ENCODE results near the gene SPECC1.
"Not testable (repeated sequence)": the region's sequence is repeated elsewhere in the genome, so short reads cannot be mapped to it uniquely, and the experiment has no call there.

SPECC1 gene

DNA sequence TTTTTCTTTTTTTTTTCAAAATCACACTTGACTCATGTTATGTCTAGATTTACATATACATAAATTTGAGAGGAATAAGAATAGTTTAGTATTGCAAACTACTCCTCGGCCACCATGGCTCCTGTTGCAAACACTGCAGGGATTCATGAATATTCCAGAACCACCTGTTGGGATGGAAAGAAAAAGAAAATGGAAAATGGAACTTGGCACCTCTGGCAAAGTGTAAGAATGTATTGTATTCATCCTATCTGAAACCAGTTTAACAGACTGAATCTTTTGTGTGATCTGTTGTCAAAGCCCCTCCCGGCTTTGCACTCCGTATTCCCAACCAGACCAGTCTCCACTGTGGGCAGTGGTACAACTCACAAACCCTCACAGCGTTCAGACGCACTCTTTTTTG, 124.4 kb downstream of the SPECC1 start:
- DNase-seq = no peak

- no peak for DNase-seq
These were observed 132.2 kb downstream of the SPECC1 start for GRCh38 chr17:20141198-20141972.

DNA sequence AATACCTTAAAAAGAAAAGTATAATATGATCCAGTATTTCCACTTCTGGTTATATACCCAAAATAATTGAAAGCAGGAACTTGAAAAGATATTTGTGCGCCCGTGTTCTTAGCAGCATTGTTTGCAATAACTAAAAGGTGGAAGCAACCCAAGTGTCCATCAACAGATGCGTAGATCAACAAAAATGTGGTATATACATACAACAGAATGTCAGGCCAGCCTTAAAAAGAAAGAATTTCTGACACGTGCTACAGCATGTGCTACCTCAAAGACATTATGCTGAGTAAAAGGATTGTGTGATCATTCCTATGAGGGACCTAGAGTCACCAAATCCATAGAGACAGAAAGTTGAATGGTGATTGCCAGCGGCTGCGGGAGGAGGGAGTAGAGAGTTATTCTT, 133.1 kb downstream of the SPECC1 start:
- no peak for DNase-seq

- no peak for DNase-seq
These were observed 134.6 kb downstream of the SPECC1 start for GRCh38 chr17:20143740-20144139.

DNA sequence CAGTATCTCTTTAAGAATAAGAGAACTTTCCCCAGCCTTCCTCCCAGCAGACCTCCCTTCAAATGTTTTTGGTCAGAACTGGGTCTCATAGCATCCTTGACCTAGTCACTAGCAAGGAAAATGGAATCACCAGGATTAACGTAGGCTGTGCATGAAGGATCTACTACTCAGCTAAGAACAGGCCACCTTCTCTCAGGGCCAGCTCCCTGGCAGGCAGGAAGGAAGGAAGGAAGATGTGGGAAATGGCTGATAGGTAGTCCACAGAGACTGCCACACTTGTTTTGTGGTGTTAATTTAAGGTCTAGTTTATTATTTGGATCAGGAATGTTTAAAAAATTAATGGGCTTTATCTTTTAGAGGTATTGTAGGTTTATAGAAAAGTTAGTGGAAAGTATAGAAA, 136.4 kb downstream of the SPECC1 start:
- DNase-seq = no peak

DNA sequence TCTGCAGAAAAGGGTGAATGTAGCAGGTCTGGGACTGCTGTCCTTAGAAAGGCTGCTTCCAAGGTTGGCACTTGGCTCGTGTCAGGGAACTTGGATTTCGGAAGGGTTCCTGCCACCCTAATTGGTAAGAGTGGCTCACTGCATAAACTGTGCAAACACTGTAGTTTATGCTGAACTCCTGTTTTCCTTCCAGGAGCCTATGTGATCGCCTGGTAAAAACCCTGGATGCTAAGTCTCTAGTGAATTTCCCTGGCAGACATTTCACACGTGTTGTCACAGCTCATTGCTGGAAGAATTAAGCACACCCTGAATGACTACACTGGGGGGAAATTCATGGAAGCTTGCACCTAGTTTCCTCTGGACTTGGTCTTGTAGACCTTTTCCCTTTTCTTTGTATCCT, 140.1 kb downstream of the SPECC1 start:
- DNase-seq = no peak

DNA sequence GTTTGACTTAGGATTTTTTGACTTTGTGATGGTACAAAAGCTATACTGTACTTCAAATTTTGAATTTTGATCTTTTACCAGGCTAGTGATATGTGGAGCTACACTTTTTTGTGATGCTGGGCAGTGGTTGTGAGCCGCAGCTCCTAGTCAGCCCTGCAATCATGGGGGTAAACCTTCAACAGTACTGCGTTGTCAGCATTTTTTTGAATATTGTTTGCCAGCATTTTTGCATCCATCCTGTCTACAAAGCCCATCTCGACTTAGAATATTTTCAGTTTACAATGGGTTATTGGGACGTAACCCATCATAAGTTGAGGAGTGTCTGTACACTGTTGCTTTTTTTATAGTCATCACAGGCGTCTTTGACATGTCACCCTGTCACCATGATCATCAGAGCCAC, 142.0 kb downstream of the SPECC1 start:
- no peak for DNase-seq

- DNase-seq = no peak
These were observed 144.1 kb downstream of the SPECC1 start for GRCh38 chr17:20153231-20153630.

GRCh38 chr17:20154286-20155000, 145.3 kb downstream of the SPECC1 start:
- DNase-seq = no peak

- no peak for DNase-seq
These were observed 146.4 kb downstream of the SPECC1 start for GRCh38 chr17:20155258-20156195.

- DNase-seq = no peak
These were observed 147.2 kb downstream of the SPECC1 start for GRCh38 chr17:20156196-20157000.

GRCh38 chr17:20157001-20157310, 147.8 kb downstream of the SPECC1 start:
- DNase-seq = no peak

GRCh38 chr17:20158580-20158979, 149.4 kb downstream of the SPECC1 start:
- DNase-seq = no peak

- no peak for DNase-seq
These were observed 150.4 kb downstream of the SPECC1 start for GRCh38 chr17:20159406-20160069.

DNA sequence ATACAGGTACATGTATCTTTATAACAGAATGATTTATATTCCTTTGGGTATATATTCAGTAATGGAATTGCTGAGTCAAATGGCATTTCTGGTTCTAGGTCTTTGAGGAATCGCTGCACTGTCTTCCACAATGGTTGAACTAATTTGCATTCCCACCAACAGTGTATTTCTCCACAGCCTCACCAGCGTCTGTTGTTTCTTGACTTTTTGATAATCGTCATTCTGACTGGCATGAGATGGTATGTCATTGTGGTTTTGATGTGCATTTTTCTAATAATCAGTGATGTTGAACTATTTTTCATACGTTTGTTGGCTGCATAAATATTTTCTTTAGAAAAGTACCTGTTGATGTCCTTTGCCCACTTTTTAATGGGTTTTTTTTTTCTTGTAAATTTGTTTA, 156.4 kb downstream of the SPECC1 start:
- DNase-seq = not testable (repeated sequence)

DNA sequence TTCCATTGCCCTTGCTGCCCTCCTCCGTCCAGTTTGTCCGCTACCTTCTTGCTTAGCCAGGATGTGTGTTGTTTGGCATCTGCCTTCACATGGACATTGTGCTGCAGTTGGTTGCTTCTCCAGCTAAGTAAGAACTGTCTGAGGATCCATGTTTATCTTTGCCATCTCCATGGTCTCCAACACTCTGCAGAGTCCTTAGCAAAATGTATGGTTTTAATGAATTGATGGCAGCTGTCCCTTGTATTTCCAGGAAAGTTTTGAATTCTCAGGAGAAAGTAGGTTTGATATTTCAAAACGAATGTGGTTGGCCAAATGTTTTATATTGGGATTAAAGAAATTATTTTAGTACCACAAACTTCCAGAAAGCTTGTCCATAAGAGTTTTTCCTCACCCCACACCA, 160.9 kb downstream of the SPECC1 start:
- no peak for DNase-seq

DNA sequence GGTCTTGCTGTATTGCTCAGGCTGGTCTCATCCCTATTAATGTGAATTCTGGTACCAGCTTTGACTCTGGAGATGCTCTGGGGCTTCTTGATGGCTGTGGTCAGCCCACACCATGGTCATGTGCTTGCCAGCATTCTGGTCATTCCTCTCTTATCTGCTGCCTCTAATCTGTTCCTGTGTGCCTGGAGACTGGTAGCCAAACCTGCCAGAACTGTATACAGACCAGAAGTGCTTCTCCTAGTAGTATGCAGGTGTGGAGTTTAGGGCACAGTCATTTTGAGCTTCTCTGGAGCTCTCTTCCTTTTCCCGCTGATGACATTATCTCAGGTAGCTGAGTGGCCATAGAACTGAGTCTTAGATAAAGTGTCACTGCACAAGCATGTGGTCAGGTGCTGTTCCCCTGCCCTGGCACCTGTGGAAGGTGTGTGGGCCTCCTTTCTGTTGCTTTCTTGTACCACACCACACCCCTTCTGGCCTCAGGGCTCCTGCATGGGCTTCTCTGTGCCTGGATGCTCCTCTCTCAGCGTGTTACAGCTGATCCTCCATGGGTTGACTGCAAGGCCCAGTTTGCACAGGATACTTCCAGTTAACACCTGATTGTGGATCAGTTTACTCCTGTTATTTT, 162.7 kb downstream of the SPECC1 start:
- DNase-seq = no peak

- DNase-seq = no peak
These were observed 163.2 kb downstream of the SPECC1 start for GRCh38 chr17:20172376-20172775.

DNA sequence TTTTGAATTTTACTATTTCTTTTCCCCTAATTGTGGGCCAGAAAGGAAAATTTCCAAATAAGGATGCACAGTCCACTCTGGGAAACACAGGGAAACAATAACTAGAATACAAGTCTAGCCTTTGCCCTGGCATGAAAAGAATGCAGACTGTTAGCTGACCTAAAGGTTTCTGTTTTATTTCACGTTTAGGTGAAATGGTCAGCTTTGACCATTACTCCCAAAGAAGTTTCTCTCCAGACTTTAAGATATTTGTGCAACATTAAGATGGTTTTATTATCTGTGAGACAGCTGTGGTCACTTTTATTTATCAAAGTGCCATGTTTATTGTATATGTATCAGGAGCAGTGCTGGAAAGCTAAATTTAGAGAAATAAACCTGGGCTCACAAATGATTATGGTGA, 163.9 kb downstream of the SPECC1 start:
- no peak for DNase-seq

DNA sequence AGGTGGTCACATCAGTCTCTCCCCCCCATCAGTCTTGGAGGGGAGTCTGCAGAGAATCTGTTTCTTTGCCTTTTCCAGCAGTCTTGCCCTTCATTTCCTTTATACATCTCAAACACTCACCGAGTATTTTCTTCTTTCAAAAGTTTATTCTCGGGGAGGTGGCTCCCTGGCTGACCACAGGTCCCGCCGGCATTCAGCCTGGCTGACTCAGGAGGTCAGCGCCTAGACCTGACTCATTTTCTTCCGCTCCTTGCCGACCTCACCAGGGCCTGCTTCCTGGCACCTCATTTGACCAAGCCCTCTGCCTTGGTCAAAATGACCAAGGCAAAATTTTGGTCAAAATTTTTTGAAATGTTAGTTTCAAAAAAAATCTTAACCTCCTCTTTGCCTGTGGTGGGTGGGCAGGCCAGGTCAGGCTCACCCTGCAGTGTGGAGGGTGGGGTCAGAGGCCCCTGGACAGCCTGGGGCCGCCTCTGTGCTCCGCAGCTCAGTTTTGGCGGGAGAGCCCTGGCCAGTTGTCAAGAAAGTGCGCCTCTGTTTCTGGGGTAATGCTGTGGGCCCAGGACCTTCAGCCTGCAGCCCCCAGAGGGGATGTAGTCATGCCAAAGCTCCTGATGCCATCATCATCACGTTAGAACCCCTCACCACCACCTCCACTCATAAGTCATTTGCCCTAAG, 165.6 kb downstream of the SPECC1 start:
- DNase-seq = no peak

DNA sequence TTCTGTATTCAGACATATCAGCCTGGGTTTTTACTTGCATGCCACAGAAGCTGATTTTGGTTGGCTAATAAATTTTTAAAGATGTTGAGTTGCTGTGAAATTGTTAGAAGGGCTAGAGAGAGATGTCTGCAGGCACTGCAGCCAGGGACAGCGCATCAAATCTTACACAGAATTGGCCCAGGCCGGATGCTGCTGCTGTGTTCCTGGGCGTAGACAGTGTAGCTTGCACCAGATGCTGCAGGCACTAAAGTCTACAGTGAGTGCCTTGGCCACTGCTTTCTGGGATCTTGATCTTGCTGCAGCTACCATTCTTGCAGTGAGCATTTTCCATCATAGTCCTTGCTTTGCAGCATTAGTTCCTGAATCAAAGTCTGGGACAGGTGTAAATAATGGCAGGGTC, 169.9 kb downstream of the SPECC1 start:
- DNase-seq = no peak
